H1 (cell line): ENCODE results near the gene NOC4L. TPM values are rescaled to one million over a fixed set of nuclear protein-coding genes. Genes with fewer than 3 reads are reported as not detected.

Source experiments
- KDM4A ChIP-seq: IDR thresholded peaks from one replicate; pipeline ENCODE4 v1.7.1; 2012; ENCODE audit warnings: low read depth, mild to moderate bottlenecking, moderate library complexity, low read length, inconsistent platforms; ENCODE audit not compliant: severe bottlenecking
- polyA plus RNA-seq, 7 experiments: library from polyadenylated mRNA; depleted of rRNA in 3 of 7; stranded (reverse) in 5 of 7; unstranded in 2 of 7; fragments of >200 nt in 5 of 7; fragments of 200-250 nt in 2 of 7; gene quantifications; 1 replicate in 5 of 7; 2 replicates in 1 of 7; 4 replicates in 1 of 7; pipeline versions ENCODE4 v1.2.1 to v1.2.3, GENCODE V29; 2011 to 2013; ENCODE audit warnings: missing spikeins in 2 of 7, mixed read lengths in 2 of 7
- total RNA-seq: library from RNA; stranded (reverse); fragmentation: NEBNext Ultra II Directional; extraction: Animal tissue kit (Norgen Biotek cat#: 25700); gene quantifications from 2 replicates; pipeline ENCODE4 v1.2.1, GENCODE V29; 2021

NOC4L gene
- total and polyA plus RNA-seq, 2 of the 8 experiments (the other 6 are each of a cell fraction or from before 2014, with no cell fraction given) = 26.8 to 40.3 TPM

- TF ChIP-seq KDM4A = no peak
These were observed 7.0 kb downstream of the NOC4L start (continued) for GRCh38 chr12:132151145-132151765.
